AG04450 (cell line): Measurements from ENCODE around the gene RXFP4. TPM values are rescaled to one million over a fixed set of nuclear protein-coding genes. Genes with fewer than 3 reads are reported as not detected.
A peak's percentile ranks its signal among the peaks of the same experiment; 100 is the strongest.

Experiments
- CTCF ChIA-PET: fragments of 300-600, 350-600 bp; formaldehyde crosslinking; extraction: SDS; loops from one replicate; lab custom pipeline; 2022; ENCODE audit warnings: antibody characterized with exemption, inconsistent platforms; lab: Charles Lee
- POLR2A ChIA-PET: fragments of 350-600 bp; formaldehyde crosslinking; extraction: SDS; loops from one replicate; lab custom pipeline; 2021; ENCODE audit warnings: antibody characterized with exemption, inconsistent platforms; lab: Yijun Ruan, JAX
- DNase-seq: peaks from one replicate; pipeline ENCODE4 v3.0.0-alpha.2; 2011; ENCODE audit warnings: low read depth, low spot score
- H3K27ac ChIP-seq: one replicate; pipeline ENCODE4 v1.5.1; 2012; ENCODE audit warnings: low read depth, low read length, control low read depth
- H3K27me3 ChIP-seq: one replicate; pipeline ENCODE4 v1.6.0; 2012; ENCODE audit warnings: low read length; ENCODE audit not compliant: control insufficient read depth, insufficient read depth
- H3K4me3 ChIP-seq: 2 replicates; pipeline ENCODE4 v1.5.1; 2011; ENCODE audit warnings: mild to moderate bottlenecking, low read depth, low read length, control low read depth
- H3K9me3 ChIP-seq: 2 replicates; pipeline ENCODE4 v1.5.1; 2012; ENCODE audit warnings: low read length; ENCODE audit not compliant: control insufficient read depth, insufficient read depth
- CTCF ChIP-seq: IDR thresholded peaks from 2 replicates; pipeline ENCODE4 v1.5.1; 2011; ENCODE audit warnings: low read depth, low read length, control low read depth, inconsistent platforms
- polyA plus RNA-seq: library from polyadenylated mRNA; depleted of rRNA; stranded (reverse); fragments of >200 nt; gene quantifications from 2 replicates; pipeline ENCODE4 v1.2.3, GENCODE V29; 2011

The RXFP4 gene
- polyA plus RNA-seq, 1 experiment, result not detected

GRCh38 chr1:155909894-155910293, 31.5 kb upstream of the RXFP4 start:
- Histone ChIP-seq H3K27ac (peak overlapping the region; percentile 22), H3K27me3 (no peaks in the 10 kb centered on the region), H3K9me3 (no peaks in the 10 kb centered on the region), H3K4me3 (peak overlapping the region; percentile 73)
- no peak for TF ChIP-seq CTCF
- POLR2A ChIA-PET, result interaction anchor here (0.6 kb wide), 1 partner anchor 9 kb away, joined by 7 read pairs; no protein-coding TSS in a partner anchor
- DNase-seq, result no peak
- CTCF ChIA-PET, result interaction anchor here (0.7 kb wide), 1 partner anchor 80 kb away, joined by 5 read pairs; no protein-coding TSS in a partner anchor

GRCh38 chr1:155910621-155911121, 30.8 kb upstream of the RXFP4 start:
- peak overlapping the region; percentile 73 for H3K4me3 ChIP-seq
- peak overlapping the region; percentile 84 for H3K27ac ChIP-seq
- CTCF ChIA-PET, result no interaction called here
- H3K27me3 ChIP-seq, result no peaks in the 10 kb centered on the region
- no peak for DNase-seq
- TF ChIP-seq CTCF, result 0 out of 2 replicates have a peak, but pooled peaks have one; percentile 16
- H3K9me3 ChIP-seq, result no peaks in the 10 kb centered on the region
- POLR2A ChIA-PET, result no interaction called here

GRCh38 chr1:155911156-155912055, 30.0 kb upstream of the RXFP4 start, which contains the start of gene RIT1:
Gene RIT1 (minus strand): TSS chr1:155911349. CDS start chr1:155910761, 588 bp downstream.
- H3K4me3 ChIP-seq, result peak within 1 kb of the TSS; percentile 73
- H3K9me3 ChIP-seq, result no peaks in the 10 kb centered on the region
- peak; percentile 23; the same call in 1 of the 2 replicates for TF ChIP-seq CTCF
- peak within 1 kb of the TSS; percentile 84 for H3K27ac ChIP-seq
- H3K27me3 ChIP-seq, result no peaks in the 10 kb centered on the region
- CTCF ChIA-PET, result no interaction called here
- DNase-seq, result no peak
- POLR2A ChIA-PET, result no interaction called here

DNA sequence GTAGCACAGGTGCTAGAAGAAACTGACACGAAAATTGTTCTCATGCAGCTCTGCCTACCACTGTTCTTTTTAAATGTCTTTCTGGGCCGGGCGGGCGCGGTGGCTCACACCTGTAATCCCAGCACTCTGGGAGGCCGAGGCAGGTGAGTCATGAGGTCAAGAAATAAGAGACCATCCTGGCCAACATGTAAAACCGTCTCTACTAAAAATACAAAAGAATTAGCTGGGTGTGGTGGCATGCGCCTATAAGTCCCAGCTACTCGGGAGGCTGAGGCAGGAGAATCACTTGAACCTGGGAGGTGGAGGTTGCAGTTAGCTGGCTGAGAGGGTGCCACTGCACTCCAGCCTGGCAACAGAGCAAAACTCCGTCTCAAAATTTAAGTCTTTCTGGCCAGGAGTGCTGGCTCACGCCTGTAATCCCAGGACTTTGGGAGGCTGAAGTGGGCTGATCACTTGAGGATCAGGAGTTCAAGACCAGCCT, 29.3 kb upstream of the RXFP4 start:
- Histone ChIP-seq H3K27ac (peak overlapping the region; percentile 39), H3K9me3 (no peaks in the 10 kb centered on the region), H3K27me3 (no peaks in the 10 kb centered on the region), H3K4me3 (no peak overlapping the region)
- TF ChIP-seq CTCF, result no peak
- no peak for DNase-seq
- ChIA-PET POLR2A (no interaction called here), CTCF (no interaction called here)
